DMS153 treated with DMSO at 0.1 percent for 48 hours (cell line): ENCODE measurements around the gene ESF1.

Experiments used
- DNase-seq: peaks from one replicate; lab custom pipeline; 2025; ENCODE audit not compliant: unreplicated experiment; lab: John Stamatoyannopoulos, UW

The ESF1 gene, protein sequence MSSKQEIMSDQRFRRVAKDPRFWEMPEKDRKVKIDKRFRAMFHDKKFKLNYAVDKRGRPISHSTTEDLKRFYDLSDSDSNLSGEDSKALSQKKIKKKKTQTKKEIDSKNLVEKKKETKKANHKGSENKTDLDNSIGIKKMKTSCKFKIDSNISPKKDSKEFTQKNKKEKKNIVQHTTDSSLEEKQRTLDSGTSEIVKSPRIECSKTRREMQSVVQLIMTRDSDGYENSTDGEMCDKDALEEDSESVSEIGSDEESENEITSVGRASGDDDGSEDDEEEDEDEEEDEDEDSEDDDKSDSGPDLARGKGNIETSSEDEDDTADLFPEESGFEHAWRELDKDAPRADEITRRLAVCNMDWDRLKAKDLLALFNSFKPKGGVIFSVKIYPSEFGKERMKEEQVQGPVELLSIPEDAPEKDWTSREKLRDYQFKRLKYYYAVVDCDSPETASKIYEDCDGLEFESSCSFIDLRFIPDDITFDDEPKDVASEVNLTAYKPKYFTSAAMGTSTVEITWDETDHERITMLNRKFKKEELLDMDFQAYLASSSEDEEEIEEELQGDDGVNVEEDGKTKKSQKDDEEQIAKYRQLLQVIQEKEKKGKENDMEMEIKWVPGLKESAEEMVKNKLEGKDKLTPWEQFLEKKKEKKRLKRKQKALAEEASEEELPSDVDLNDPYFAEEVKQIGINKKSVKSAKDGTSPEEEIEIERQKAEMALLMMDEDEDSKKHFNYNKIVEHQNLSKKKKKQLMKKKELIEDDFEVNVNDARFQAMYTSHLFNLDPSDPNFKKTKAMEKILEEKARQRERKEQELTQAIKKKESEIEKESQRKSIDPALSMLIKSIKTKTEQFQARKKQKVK

DNA sequence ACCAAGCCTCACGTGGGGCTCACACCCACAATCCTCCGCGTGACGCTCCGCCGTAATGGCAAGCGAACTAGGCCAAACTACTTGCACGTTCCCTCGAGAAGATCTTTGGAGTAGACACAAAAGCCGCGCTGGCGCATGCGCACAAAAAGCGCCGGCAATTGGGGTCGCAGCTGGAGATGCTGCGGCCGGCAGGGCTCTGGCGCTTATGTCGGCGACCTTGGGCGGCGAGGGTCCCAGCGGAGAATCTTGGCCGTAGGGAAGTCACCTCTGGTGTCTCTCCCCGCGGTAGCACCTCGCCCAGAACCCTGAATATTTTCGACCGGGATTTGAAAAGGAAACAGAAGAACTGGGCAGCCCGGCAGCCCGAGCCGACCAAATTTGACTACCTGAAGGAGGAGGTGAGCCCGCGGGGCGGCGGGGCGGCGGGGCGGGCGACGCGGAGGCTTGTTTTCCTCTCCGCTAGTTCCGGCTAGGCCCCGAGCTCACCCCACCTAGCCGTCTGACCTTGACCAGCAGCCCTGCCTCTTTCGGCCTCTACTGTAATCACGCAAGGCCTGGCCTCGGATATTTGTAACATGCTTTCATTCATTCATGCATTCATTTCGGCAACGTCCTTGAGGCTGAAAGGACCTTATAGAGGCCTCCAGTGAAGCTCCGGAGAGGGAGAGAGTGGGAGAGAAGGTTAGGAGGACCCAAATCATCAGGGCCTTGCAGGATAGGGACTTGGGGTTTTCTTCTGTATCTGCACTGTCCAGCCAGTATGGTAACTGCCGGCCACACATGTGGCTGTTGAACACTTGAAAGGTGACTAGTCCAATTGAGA is at the start of gene ESF1, which contains the start of gene NDUFAF5:
ESF1 (minus strand) TSS at position 27 of the 823 bp plus-strand sequence. CDS start 1,779 bp downstream, outside the sequence.
NDUFAF5 (plus strand) TSS at position 136 of the 823 bp plus-strand sequence; CDS start at position 177, 41 bp downstream.
- DNase-seq = peak; percentile 88

DNA sequence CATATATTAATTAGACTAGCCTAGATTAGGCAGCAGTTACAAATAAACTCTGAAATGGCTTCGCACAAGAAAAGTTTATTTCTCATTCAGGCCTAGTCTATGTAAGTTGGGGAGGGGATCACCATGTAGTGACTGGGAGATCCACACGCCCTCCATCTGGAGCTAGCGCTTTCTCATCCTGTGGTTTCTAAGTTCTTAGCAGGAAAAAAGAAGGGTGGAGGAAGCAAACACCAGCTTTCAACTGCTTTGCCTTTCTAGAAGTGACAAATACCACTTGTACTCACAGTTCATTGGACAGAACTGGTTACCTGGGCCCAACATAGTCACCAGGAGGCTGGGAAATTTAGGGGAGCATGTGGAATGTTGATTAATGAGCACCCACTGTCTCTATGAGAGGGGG is 46.8 kb upstream of the ESF1 start:
- DNase-seq = no peak

DNA sequence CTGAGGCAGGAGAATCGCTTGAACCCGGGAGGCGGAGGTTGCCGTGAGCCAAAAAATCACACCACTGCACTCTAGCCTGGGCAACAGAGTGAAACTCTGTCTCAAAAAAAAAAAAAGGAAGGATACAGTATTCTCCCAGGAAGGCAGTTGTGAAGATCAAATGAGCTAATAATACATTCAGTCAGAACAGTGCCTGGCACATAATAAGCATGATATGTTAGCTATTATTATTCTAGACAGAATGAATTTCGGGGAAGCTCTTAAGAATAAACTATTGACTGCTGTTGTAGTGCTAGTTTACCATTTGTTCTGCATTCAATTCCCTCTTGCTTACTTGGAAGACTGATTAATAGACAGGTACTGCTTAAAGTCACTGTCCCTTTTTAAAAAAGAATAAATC is 40.7 kb upstream of the ESF1 start:
- DNase-seq = no peak

DNA sequence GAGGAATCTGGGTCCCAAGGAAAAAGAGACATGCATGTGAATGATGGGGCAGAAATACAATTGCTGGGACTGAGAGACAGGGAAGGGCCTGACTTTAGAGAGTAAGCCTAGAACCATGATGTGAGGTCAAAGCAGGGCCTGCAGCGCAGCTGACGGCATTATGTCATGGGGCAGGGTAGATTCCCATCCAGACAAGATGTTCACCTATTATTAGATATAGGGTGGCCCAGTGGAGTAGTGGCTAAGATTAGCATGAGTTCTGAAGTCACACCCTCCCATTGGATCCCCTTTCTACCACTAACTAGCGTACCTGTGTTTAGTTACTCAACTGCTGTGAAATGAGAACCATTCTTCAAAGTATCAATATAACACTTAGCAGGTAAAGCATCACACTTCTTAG is 39.7 kb upstream of the ESF1 start:
- DNase-seq = no peak

DNA sequence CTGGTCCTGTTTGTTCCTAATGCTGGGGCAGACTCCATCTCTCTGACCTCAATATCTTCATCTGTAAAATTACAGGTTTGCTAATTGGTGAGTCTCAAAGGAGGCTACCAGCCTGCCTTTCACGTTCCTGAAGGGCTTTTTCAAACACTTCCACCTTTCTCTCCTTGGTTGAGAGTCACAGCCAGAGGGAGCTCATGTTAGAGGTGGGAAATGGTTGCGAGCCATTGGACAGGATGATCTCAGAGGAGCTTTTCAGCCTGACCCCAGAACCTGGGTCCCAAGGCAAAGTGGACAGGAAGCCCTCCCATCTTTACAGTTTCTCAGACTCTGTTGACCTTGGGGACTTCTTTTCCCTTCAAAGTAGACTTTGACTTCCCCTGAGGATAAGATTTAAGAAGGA is 37.7 kb upstream of the ESF1 start:
- DNase-seq = no peak

DNA sequence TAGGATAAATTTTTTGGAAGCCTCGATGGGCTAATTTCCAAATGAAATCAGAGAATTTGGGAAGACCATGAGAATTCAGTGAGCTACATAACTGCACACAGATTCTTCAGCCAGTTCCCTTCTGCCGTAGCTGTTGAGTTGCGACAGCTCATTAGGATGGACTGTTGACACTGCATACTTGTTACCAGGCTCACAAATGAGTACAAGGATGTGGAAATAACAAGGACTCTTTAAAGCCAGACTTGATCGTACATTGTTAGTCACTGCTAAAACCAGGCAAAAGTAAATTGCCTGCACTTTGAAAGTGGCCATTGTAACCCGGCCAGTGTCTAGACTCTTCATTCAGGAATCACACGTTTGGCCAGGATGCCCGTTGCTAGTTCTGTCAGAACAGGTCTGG is 37.2 kb upstream of the ESF1 start:
- DNase-seq = no peak

DNA sequence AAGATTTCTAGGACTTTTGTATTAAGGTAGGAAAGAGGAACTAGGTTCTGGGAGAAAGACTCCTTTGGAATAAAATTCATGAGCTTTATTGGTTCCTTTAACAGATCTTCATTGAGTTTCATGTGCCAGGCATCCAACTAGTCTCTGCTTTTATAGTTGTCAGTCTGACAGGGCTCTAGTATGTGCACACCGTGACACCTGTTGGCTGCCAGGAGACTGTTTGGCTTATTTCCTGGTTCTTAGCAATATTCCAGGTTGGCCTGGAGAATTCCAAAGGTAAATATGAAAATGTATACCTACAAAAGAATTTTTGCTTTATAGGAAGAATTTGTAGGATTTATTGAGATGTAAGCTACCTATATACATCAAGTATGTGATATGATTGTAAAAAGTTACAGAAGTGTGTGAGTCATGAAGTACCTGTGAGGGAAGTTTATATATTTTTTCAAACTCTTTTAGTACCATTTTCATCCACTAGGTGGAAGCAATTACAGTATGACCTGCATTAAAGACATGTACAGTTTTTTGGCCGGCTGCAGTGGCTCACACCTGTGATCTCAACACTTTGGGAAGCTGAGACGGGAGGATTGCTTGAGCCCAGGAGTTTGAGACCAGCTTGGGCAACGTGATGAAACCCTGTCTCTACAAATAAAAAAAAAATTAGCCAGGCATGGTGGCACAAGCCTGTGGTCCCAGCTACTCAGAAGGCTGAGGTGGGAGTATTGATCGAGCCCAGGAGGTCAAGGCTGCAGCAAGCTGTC is 35.3 kb upstream of the ESF1 start:
- peak; percentile 27 for DNase-seq

DNA sequence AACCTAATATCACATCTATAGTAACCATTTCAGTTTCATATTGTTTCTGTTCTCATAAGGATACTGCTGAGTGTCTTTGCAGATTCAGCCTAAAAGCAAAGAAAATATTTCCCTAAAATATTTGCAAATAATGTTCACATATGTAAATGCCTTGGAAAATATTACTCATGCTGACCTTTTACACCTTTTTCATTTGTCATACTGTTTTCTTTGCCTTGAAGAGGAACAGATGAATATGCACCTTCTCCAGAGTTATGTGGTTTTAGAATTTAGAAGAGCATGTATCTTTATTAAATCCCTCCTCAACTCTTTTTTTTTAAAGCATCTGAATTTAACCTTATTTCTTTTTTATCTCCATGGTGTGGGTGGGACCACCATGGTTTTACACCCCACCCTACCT is 32.6 kb upstream of the ESF1 start:
- no peak for DNase-seq

DNA sequence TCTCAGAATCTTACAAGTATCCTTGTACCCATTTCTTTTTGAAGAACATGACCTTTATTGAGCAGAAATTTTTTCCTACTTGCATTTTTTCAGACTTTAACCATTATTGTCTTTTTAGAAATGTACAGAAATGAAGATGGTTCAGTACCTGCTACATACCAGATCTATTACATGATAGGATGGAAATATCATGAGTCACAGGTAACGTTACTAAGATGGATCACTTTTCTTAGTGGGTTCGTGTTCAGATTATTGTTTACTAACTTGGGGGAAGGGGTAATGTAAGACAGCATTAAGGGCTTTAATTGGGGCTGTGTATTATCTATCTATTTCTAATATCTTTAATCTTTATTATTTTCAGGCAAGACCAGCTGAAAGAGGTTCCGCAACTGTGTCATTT is 32.0 kb upstream of the ESF1 start:
- no peak for DNase-seq

DNA sequence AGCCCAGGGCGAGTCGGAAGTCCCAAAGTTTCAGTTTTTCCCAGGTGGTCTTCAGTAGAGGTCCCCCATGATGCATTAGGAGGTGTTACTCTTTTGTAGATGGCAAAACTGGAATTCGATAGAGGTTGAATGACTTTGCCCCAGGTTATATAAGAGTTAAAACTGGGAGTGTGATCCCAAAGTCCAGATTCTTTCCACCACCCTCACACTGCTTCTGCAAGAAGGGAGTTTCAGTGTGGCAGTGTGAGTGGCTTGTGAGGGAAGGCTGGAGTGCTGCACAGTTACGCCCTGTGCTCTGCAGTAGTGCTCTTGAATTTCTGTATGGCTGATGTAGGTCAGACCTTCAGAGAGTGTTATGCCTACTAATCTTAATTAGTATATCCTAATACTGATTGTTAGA is 30.0 kb upstream of the ESF1 start:
- no peak for DNase-seq

DNA sequence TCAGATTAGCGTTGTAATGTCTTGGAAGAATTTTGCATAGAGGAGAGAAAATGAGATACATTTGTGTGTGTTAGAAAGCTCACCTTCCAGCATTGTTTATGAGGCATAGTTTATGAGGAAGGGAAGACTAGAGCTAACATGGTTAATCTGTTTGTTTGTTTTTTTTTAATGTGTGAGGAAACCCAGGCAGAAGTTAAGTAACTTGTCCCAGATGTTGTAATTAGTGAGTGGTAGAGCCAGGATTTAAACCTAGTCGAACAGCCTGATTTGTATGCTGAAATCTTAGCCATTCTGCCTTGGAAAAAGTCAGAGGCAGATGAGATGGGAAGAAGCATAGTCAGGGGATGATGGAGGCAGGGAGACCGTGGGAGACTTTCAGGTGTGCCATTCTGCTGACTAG is 29.2 kb upstream of the ESF1 start:
- DNase-seq = no peak

DNA sequence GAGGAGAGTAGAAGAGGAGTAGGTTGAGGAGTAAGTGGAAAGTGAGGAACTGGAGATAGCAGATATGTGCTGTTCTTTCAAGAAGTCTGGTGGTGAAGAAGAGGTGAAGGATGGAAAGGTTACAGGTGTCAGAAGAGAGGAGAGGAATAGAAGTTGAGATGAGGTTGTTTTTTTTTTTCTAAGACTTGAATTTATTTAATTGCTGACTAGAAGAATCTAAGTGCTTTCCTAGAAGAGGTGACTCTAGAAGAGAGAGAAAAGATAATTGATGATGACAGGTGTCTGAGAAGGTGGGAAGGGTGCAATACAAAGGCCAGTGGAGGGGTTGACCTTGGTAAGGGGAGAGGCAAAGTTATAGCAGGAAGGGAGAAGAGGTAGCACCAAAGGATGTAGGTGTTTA is 25.7 kb upstream of the ESF1 start:
- DNase-seq = no peak

DNA sequence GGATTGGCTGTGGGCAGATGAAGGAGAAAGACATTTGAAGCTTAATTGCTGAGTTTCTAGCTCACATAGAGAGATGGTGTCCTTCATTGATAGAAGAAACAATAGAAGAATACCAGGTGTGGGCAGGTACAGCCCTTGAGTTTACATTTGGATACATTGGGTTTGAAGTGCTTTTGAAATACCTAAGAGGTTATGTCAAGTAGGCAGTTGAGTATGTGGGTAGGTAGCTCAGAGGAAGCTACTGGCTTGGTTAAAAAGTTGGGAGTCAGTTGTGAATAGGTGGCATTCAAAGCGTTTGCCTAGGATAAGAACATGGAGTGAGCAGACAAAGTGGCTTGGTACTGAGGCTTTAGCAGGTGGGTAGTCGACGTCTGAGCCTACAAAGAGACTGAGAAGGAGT is 25.1 kb upstream of the ESF1 start:
- DNase-seq = no peak

DNA sequence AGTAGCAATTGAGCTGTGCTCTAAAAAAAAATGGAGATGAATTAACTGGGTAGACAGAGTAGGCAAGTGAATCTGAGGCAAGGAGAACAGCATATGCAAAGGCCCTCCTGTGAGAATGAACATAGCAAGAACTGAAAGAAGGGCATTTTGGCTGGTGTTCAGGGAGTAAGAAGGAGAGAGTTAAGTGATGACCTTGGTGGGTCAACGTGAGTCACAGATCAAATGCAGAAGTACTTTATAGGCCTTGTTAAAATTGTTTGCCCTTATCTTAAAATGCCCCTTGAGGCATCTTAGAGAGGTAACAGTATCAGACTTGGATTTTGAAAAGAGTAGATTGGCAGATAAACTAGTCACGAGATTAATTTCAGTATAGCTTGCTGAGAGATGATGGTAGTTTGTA is 24.7 kb upstream of the ESF1 start:
- no peak for DNase-seq

DNA sequence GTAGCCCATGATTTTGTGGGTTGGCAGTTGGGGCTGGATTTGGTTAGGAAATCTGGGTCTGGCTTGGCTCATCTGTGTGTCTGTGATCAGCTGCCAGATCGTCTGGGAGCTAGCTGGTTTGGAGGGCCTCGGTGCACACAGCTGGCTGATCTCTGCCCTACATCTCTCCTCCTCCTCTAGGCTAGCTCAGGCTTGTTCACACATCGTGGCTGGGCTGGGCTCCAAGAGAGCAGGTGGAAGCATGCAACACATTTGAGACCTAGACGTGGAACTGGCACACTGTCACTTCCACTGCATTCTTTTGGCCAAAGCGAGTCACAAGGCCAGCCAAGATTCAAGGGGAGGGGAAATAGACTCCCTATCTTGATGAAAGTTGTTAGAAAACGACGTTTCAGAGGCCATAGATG is 16.0 kb upstream of the ESF1 start:
- DNase-seq = peak; percentile 75

DNA sequence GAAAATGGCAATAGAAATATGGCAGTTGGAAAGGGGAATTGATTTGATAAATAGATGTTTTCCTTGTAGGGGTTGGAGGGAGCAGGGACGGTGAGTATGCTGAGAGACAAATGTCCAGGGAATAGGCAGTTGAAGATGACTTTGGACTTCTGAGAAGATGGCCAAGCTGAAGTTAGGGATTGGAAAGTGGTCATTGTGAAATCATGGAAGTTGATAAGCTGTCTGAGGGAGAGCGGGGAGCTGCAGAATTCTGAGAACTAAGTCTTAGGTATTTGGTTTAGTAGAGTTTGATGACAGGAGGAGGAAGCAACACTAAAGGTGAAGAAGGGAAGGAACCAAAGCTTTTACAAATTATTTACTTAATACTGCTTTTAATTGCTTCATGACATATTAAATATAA is 15.3 kb upstream of the ESF1 start:
- no peak for DNase-seq

DNA sequence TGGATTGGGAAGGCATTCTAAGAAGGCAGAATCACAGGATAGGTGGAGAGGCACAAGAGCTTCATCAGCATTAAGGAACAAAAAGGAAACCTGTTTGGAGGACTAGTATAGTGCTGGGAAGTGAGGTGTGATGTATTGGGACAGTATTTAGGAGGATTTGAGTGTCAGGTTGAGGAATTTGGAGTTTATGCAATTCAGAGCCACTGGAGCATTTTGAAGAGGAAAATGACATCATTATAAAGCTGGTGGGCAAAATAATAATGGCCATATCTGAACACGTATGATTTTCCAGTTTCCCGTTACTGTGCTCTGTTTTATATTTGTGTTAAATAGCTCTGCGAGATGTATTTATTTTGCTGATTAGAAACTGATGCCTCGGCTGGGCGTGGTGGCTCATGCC is 14.3 kb upstream of the ESF1 start:
- no peak for DNase-seq

DNA sequence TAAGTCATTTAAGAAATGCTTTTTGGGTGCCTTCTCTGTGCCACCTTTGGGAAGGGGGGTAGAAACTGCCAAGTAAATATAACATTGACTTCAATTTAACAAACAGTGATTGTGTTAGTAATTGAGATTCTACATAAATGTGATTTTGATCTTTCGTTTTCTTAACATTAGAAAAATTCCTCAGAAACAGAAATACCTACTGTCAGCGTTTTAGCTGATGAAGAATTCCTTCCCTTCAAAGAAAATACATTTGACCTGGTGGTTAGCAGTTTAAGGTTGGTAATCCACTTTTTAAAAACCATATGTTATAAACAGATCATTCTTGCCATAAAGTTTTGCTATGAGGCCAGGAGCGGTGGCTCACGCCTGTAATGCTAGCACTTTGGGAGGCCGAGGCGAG is 9.9 kb upstream of the ESF1 start:
- no peak for DNase-seq

DNA sequence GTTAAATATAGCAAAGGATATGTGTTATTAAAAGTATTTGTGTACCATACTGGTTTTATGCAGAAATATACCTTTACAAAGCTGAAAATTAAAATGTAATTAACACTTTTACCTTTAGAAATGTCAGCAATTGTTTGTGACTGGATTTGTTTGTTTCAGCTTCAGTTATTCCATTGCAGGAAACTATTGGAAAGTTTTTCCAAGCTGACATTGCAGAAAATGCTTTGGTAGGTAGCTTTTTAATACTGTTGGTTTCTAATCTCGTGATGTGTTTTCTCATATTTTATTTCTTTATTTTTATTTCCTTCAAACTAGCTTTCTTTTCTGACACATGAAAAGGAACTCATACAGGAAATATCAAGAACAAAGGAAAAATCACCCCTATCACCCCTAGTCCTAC is 8.3 kb upstream of the ESF1 start:
- DNase-seq = no peak
